GM18873 (cell line): ENCODE measurements around the gene INPP5A.

Source experiments
- ATAC-seq: cut with Tn5 transposase; IDR thresholded peaks from one replicate; pipeline ENCODE4 v1.9.1; 2021; ENCODE audit warnings: mild to moderate bottlenecking, moderate library complexity, moderate number of reproducible peaks; ENCODE audit not compliant: unreplicated experiment, low FRiP score

Gene INPP5A

GRCh38 chr10:132652936-132653590, 115.5 kb downstream of the INPP5A start:
- no peak for ATAC-seq

DNA sequence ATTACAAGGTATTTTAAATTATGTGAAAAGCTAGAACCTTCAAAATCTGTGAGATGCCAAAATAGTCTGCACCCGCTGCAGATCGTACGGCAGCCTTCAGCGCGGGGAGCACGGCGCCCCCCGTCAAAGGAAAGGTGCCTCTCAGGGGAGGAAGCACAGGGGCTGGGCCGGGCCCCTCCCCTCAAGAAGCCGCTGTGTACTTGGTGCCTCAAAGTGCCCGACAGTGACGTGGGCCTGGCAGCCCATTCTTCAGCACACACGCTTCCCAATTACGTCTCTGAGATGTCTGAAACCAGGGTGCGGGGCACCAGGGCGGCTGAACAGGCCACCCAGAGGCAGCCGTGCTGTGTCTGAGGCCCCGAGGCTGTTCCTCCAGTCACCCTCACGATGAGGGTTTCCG, 116.1 kb downstream of the INPP5A start:
- ATAC-seq: no peak

- ATAC-seq: no peak
Observed at GRCh38 chr10:132654121-132654571, 116.6 kb downstream of the INPP5A start.

DNA sequence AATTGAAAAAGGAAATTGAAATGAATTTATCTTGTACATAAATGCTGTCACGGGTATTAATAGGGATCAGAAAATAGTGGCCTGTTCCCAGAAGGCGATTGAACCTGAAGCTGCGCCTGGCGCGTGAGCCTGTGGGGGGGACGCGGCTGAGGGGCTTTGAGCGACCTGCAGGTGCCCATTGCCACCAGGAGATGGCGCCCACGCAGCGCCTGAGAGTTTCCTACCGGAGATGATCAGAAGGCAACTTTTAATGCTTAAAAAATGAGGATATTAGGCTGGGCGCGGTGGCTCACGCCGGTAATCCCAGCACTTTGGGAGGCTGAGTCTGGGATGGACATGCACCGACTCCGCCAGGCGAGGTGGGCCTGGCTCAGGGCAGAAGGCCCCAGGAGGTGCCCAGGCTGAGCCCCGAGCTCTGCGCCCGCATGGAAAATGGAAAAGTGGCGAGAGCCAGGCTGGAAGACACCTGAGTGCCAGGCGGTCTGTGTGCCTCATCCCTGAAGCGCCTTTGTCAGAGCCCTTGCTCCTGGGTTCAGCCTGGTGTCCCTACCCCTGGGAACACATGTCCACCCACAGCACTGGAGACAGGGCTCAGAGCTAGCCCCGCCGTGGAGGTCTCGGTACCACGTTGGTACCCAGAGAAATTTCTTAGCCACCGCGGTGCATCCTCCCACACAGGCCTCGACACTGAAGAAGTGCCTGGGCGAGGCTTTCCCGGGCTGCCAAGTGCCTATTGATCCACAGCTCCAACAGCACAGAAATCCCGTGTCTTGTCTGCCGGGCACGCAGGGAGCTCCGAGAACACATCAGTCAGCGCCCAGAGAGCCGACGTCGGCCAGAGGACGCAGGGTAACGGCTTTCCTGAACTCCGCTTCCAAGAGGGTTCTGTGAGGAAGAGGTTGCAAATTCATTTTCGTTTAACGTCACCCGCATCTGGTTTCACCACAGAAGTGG, 117.4 kb downstream of the INPP5A start:
- no peak for ATAC-seq

GRCh38 chr10:132655735-132656134, 118.1 kb downstream of the INPP5A start:
- ATAC-seq: no peak

- ATAC-seq: no peak
Observed at GRCh38 chr10:132656283-132657126, 118.9 kb downstream of the INPP5A start.

GRCh38 chr10:132657127-132657706, 119.6 kb downstream of the INPP5A start:
- ATAC-seq: no peak

DNA sequence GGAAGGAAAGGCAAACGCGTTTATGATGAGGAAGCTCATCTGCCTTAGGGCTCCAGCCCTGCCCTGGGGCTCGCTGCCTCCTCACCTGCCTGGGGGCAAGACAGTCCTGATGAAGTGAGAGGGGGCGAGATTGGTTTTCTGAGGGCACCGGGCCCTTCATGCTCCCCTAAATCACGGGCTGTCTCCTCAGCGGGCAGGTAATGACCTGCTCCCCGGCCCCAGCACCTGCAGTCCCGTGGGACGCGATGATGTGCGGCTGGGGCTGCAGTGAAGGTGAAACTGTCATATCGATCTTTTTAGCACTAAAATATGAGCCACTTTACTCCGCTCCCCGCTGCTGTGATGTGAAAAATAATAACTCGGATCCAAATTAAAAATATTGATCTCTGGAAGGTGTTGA, 120.2 kb downstream of the INPP5A start:
- no peak for ATAC-seq

GRCh38 chr10:132658546-132659205, 121.1 kb downstream of the INPP5A start:
- no peak for ATAC-seq

GRCh38 chr10:132659206-132660091, 121.9 kb downstream of the INPP5A start:
- no peak for ATAC-seq

DNA sequence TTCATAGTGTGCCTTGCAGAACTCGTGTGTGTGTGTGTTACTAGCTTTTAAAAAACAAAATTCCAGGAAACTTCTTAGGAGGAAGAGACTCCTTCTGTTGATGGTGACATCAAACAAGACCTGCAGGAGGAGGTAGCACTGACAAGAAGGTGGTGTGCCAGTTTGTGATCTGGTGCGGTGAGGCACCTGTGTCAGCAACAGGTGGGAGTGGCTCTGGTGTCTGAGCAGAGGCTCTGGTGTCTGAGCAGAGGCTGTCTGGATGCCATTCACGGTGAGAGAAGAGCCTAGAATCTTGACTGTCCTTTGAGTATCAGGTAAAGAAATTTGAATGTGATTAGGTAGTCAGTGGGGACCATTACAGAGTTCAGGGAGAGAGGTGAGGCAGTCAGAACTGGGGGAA, 122.8 kb downstream of the INPP5A start:
- ATAC-seq: no peak

GRCh38 chr10:132662186-132662920, 124.8 kb downstream of the INPP5A start:
- no peak for ATAC-seq

GRCh38 chr10:132663666-132664365, 126.2 kb downstream of the INPP5A start:
- no peak for ATAC-seq

DNA sequence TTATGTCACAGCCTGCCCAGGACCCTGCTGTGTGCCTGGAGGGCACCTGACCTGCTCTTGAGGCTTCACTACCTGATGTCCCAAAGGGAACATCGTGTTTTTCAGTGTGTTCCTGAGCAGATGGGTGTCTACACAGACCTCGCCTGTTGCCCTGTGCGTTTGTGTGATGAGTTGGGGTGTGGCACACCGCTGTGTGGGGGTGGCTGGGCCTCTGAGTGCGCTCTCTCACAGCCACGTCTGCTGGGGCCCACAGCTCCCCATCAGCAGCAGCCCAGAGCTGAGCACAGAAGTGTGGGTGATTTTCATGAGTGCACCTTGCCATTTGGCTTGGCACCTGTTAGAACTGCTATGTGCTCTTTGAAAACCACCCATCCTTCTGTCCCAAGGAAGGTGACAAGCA, 126.8 kb downstream of the INPP5A start:
- no peak for ATAC-seq

- no peak for ATAC-seq
Observed at GRCh38 chr10:132664883-132665282, 127.3 kb downstream of the INPP5A start.

DNA sequence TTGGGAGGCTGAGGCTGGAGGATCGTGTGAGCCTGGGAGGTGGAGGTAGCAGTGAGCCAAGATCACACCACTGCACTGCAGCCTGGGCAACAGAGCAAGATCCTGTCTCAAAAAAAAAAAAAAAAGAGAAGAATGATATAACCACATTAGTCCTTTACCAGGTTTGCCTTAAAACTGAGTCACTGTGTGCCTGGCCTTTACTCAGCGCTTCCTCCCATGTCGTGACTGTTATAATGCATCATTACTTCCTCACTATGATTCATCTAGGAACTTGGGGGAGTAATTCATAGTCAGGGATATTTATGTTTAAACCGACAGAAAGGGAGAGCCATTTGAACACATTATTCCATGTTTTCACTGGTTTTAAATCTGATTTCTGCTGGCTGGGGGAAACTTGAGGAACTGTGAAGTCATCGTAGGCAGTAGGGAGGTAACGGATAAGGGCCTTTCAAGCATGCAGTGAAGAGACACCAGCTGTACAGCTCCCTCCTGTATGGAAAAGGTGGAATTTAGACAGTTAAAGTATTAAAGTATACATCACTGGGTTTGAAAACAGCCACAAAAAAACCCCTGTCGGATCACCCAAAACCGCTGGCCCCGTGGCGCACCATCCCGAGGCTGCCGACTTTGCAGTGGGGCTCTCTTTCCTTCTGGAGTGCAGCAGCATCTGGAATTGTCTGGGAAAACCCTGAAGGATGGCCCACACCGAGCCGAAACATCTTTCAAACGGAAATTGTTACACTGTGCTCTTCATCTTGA, 128.5 kb downstream of the INPP5A start:
- no peak for ATAC-seq
